ENCODE data around the gene LRRC47. TPM values are rescaled to one million over a fixed set of nuclear protein-coding genes. Genes with fewer than 3 reads are reported as not detected.

Gene LRRC47
- total and polyA plus RNA-seq, 2 of the 13 experiments (the other 11 are each of a cell fraction or from before 2014, with no cell fraction given) = 18.3 to 52.5 TPM

DNA sequence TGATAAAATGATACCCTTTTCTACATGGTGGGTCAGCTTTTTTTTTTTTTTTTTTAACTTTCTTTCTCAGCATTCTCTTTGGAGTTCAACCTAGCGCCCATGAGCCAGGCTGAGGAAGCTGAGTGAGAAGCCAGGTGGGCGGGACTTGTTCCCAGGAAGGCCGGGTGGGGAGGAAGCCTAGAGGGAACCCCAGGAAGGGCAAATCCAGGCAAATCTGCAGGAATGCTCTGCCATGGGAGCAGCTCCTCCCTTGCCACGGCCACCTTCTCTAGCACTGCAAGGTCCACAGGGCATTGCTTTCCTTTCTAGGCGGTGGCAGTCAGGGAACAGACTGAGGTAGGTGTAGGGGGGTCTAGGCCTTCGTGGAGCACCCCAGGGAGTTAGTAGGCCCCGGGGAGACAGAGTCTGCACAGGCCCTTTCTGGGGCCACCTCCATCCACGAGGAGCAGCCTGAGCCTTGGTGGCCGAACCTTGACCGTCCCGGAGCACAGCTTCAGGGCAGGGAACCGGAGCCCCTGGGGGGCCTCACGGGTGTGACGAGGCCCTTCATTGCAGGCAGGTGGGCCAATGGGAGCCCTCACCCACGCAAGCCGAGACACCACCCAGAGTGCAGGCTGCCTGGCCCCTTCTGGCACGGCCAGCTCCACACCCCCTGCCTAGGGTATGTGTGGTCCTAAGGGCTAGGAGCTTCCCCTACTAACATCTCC lies 62.3 kb downstream of the LRRC47 start (continued):
- TF ChIP-seq, protein P1, sequence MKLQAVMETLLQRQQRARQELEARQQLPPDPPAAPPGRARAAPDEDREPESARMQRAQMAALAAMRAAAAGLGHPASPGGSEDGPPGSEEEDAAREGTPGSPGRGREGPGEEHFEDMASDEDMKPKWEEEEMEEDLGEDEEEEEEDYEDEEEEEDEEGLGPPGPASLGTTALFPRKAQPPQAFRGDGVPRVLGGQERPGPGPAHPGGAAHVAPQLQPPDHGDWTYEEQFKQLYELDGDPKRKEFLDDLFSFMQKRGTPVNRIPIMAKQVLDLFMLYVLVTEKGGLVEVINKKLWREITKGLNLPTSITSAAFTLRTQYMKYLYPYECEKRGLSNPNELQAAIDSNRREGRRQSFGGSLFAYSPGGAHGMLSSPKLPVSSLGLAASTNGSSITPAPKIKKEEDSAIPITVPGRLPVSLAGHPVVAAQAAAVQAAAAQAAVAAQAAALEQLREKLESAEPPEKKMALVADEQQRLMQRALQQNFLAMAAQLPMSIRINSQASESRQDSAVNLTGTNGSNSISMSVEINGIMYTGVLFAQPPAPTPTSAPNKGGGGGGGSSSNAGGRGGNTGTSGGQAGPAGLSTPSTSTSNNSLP (IDR thresholded peaks at IDR 0.05; ENCODE audit: low read depth, low read length) = no peak
- TF ChIP-seq ZNF441 (CRISPR knock-in tag; IDR thresholded peaks at IDR 0.05; ENCODE audit: borderline replicate concordance) (0 out of 2 replicates have a peak, but pooled peaks have one; percentile 18), ZFP90 (CRISPR knock-in tag; IDR thresholded peaks at IDR 0.05; ENCODE audit: borderline replicate concordance) (no peak), HNRNPL (IDR thresholded peaks at IDR 0.05; ENCODE audit: low read depth, low read length) (peak; percentile 4; the same call in 1 of the 2 replicates), CAMTA2 (CRISPR knock-in tag; IDR thresholded peaks at IDR 0.05; ENCODE audit: borderline replicate concordance) (no peak), SP140L (CRISPR knock-in tag; IDR thresholded peaks at IDR 0.05; ENCODE audit: borderline replicate concordance) (no peak), RBFOX2 (IDR thresholded peaks at IDR 0.05; ENCODE audit: low read depth, low read length) (peak; percentile 22; the same call in 1 of the 2 replicates), MIER3 (CRISPR knock-in tag; IDR thresholded peaks at IDR 0.05; ENCODE audit: borderline replicate concordance) (no peak), TMF1 (CRISPR knock-in tag; IDR thresholded peaks at IDR 0.05; ENCODE audit: low read depth) (no peak), FLYWCH1 (CRISPR knock-in tag; IDR thresholded peaks at IDR 0.05) (0 out of 2 replicates have a peak, but pooled peaks have one; percentile 46), ZMYM4 (CRISPR knock-in tag; IDR thresholded peaks at IDR 0.05) (peak; percentile 8; the same call in 1 of the 2 replicates), MATR3 (CRISPR knock-in tag; IDR thresholded peaks at IDR 0.05) (no peak), AGO2 (optimal IDR thresholded peaks at IDR 0.05; ENCODE audit: low read depth, low read length) (peak; percentile 48), ZBTB7B (CRISPR knock-in tag; IDR thresholded peaks at IDR 0.05) (peak; percentile 1; the same call in 1 of the 2 replicates), SRSF1 (optimal IDR thresholded peaks at IDR 0.05; ENCODE audit: low read depth, low read length) (peak; percentile 19), POLR2AphosphoS2 (IDR thresholded peaks at IDR 0.05; ENCODE audit: low read depth, low read length) (no peak)
- TF ChIP-seq, protein P2, sequence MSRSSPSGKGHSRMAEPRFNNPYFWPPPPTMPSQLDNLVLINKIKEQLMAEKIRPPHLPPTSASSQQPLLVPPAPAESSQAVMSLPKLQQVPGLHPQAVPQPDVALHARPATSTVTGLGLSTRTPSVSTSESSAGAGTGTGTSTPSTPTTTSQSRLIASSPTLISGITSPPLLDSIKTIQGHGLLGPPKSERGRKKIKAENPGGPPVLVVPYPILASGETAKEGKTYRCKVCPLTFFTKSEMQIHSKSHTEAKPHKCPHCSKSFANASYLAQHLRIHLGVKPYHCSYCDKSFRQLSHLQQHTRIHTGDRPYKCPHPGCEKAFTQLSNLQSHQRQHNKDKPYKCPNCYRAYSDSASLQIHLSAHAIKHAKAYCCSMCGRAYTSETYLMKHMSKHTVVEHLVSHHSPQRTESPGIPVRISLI (CRISPR knock-in tag; IDR thresholded peaks at IDR 0.05; ENCODE audit: borderline replicate concordance) = no peak
- TF ChIP-seq, protein P3, sequence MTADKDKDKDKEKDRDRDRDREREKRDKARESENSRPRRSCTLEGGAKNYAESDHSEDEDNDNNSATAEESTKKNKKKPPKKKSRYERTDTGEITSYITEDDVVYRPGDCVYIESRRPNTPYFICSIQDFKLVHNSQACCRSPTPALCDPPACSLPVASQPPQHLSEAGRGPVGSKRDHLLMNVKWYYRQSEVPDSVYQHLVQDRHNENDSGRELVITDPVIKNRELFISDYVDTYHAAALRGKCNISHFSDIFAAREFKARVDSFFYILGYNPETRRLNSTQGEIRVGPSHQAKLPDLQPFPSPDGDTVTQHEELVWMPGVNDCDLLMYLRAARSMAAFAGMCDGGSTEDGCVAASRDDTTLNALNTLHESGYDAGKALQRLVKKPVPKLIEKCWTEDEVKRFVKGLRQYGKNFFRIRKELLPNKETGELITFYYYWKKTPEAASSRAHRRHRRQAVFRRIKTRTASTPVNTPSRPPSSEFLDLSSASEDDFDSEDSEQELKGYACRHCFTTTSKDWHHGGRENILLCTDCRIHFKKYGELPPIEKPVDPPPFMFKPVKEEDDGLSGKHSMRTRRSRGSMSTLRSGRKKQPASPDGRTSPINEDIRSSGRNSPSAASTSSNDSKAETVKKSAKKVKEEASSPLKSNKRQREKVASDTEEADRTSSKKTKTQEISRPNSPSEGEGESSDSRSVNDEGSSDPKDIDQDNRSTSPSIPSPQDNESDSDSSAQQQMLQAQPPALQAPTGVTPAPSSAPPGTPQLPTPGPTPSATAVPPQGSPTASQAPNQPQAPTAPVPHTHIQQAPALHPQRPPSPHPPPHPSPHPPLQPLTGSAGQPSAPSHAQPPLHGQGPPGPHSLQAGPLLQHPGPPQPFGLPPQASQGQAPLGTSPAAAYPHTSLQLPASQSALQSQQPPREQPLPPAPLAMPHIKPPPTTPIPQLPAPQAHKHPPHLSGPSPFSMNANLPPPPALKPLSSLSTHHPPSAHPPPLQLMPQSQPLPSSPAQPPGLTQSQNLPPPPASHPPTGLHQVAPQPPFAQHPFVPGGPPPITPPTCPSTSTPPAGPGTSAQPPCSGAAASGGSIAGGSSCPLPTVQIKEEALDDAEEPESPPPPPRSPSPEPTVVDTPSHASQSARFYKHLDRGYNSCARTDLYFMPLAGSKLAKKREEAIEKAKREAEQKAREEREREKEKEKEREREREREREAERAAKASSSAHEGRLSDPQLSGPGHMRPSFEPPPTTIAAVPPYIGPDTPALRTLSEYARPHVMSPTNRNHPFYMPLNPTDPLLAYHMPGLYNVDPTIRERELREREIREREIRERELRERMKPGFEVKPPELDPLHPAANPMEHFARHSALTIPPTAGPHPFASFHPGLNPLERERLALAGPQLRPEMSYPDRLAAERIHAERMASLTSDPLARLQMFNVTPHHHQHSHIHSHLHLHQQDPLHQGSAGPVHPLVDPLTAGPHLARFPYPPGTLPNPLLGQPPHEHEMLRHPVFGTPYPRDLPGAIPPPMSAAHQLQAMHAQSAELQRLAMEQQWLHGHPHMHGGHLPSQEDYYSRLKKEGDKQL (CRISPR knock-in tag; IDR thresholded peaks at IDR 0.05; ENCODE audit: low read depth) = no peak
- TF ChIP-seq, protein P4, sequence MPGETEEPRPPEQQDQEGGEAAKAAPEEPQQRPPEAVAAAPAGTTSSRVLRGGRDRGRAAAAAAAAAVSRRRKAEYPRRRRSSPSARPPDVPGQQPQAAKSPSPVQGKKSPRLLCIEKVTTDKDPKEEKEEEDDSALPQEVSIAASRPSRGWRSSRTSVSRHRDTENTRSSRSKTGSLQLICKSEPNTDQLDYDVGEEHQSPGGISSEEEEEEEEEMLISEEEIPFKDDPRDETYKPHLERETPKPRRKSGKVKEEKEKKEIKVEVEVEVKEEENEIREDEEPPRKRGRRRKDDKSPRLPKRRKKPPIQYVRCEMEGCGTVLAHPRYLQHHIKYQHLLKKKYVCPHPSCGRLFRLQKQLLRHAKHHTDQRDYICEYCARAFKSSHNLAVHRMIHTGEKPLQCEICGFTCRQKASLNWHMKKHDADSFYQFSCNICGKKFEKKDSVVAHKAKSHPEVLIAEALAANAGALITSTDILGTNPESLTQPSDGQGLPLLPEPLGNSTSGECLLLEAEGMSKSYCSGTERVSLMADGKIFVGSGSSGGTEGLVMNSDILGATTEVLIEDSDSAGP (CRISPR knock-in tag; IDR thresholded peaks at IDR 0.05; ENCODE audit: borderline replicate concordance) = 0 out of 2 replicates have a peak, but pooled peaks have one; percentile 28
